Activated naive CD8-positive, alpha-beta T cell treated with anti-CD3 and anti-CD28 coated beads, Interleukin-2, amount 50 U/mL, for 24 hours (primary cell): Measurements from ENCODE around the gene NAT8L.

Experiments
- ATAC-seq: fragments of 150-1000 bp; cut with Tn5 transposase; one replicate; pipeline ENCODE4 v1.10.0; 2021
- DNase-seq: peaks from one replicate; pipeline ENCODE4 v3.0.0; 2021
- H3K27ac Mint-ChIP-seq: one replicate; pipeline ENCODE4 v1.8.0; 2021; ENCODE audit warnings: mild to moderate bottlenecking, mixed read lengths
- H3K27me3 Mint-ChIP-seq: one replicate; pipeline ENCODE4 v1.8.0; 2021; ENCODE audit warnings: mixed read lengths
- H3K36me3 Mint-ChIP-seq: one replicate; pipeline ENCODE4 v1.8.0; 2021; ENCODE audit warnings: low read depth, mixed read lengths
- H3K4me1 Mint-ChIP-seq: one replicate; pipeline ENCODE4 v1.8.0; 2021; ENCODE audit warnings: mixed read lengths
- H3K4me3 Mint-ChIP-seq: one replicate; pipeline ENCODE4 v1.8.0; 2021; ENCODE audit warnings: mild to moderate bottlenecking, moderate library complexity, mixed read lengths
- H3K9me3 Mint-ChIP-seq: one replicate; pipeline ENCODE4 v1.8.0; 2021; ENCODE audit warnings: mixed read lengths

NAT8L gene

GRCh38 chr4:2083826-2084160, 24.7 kb downstream of the NAT8L start:
- ATAC-seq, result no peak
- peaks cover 2% of the 10 kb centered on the region for H3K27me3 Mint-ChIP-seq
- H3K4me1 Mint-ChIP-seq, result no peaks in the 10 kb centered on the region
- H3K36me3 Mint-ChIP-seq, result peaks cover 2% of the 10 kb centered on the region
- H3K9me3 Mint-ChIP-seq, result no peaks in the 10 kb centered on the region
- no peak overlapping the region for H3K4me3 Mint-ChIP-seq
- H3K27ac Mint-ChIP-seq, result no peak overlapping the region
- DNase-seq, result no peak

GRCh38 chr4:2084316-2084715, 25.2 kb downstream of the NAT8L start:
- no peaks in the 10 kb centered on the region for H3K9me3 Mint-ChIP-seq
- DNase-seq (no peak), ATAC-seq (no peak)
- no peaks in the 10 kb centered on the region for H3K4me1 Mint-ChIP-seq
- H3K4me3 Mint-ChIP-seq, result no peak overlapping the region
- H3K27ac Mint-ChIP-seq, result no peak overlapping the region
- H3K36me3 Mint-ChIP-seq, result peaks cover 2% of the 10 kb centered on the region
- peaks cover 2% of the 10 kb centered on the region for H3K27me3 Mint-ChIP-seq

GRCh38 chr4:2085496-2085901, 26.4 kb downstream of the NAT8L start:
- peaks cover 2% of the 10 kb centered on the region for H3K27me3 Mint-ChIP-seq
- ATAC-seq, result no peak
- H3K27ac Mint-ChIP-seq, result no peak overlapping the region
- H3K4me1 Mint-ChIP-seq, result no peaks in the 10 kb centered on the region
- H3K9me3 Mint-ChIP-seq, result no peaks in the 10 kb centered on the region
- no peak for DNase-seq
- no peak overlapping the region for H3K4me3 Mint-ChIP-seq
- peaks cover 2% of the 10 kb centered on the region for H3K36me3 Mint-ChIP-seq

GRCh38 chr4:2087170-2087569, 28.0 kb downstream of the NAT8L start:
- ATAC-seq (no peak), DNase-seq (no peak)
- no peak overlapping the region for H3K4me3 Mint-ChIP-seq
- no peaks in the 10 kb centered on the region for H3K9me3 Mint-ChIP-seq
- peaks cover 2% of the 10 kb centered on the region for H3K36me3 Mint-ChIP-seq
- H3K27me3 Mint-ChIP-seq, result peaks cover 2% of the 10 kb centered on the region
- H3K27ac Mint-ChIP-seq, result no peak overlapping the region
- no peaks in the 10 kb centered on the region for H3K4me1 Mint-ChIP-seq

GRCh38 chr4:2089222-2089621, 30.1 kb downstream of the NAT8L start:
- Mint-ChIP-seq H3K36me3 (peaks cover 2% of the 10 kb centered on the region), H3K9me3 (no peaks in the 10 kb centered on the region), H3K4me1 (no peaks in the 10 kb centered on the region), H3K4me3 (no peak overlapping the region), H3K27me3 (peaks cover 2% of the 10 kb centered on the region), H3K27ac (no peak overlapping the region)
- DNase-seq (no peak), ATAC-seq (no peak)

GRCh38 chr4:2090642-2091041, 31.5 kb downstream of the NAT8L start:
- Mint-ChIP-seq H3K27ac (no peak overlapping the region), H3K9me3 (no peaks in the 10 kb centered on the region), H3K36me3 (peaks cover 2% of the 10 kb centered on the region), H3K4me3 (no peak overlapping the region), H3K4me1 (no peaks in the 10 kb centered on the region), H3K27me3 (peaks cover 4% of the 10 kb centered on the region)
- no peak for DNase-seq
- ATAC-seq, result no peak

GRCh38 chr4:2091990-2092668, 33.0 kb downstream of the NAT8L start:
- peaks cover 7% of the 10 kb centered on the region for H3K9me3 Mint-ChIP-seq
- no peaks in the 10 kb centered on the region for H3K4me1 Mint-ChIP-seq
- ATAC-seq (no peak), DNase-seq (no peak)
- peaks cover 2% of the 10 kb centered on the region for H3K36me3 Mint-ChIP-seq
- no peak overlapping the region for H3K27ac Mint-ChIP-seq
- H3K27me3 Mint-ChIP-seq, result peaks cover 4% of the 10 kb centered on the region
- H3K4me3 Mint-ChIP-seq, result no peak overlapping the region

GRCh38 chr4:2092669-2093053, 33.5 kb downstream of the NAT8L start:
- H3K27ac Mint-ChIP-seq, result no peak overlapping the region
- DNase-seq (no peak), ATAC-seq (no peak)
- H3K4me3 Mint-ChIP-seq, result no peak overlapping the region
- no peaks in the 10 kb centered on the region for H3K36me3 Mint-ChIP-seq
- no peaks in the 10 kb centered on the region for H3K4me1 Mint-ChIP-seq
- peaks cover 7% of the 10 kb centered on the region for H3K9me3 Mint-ChIP-seq
- peaks cover 4% of the 10 kb centered on the region for H3K27me3 Mint-ChIP-seq

- Mint-ChIP-seq H3K4me1 (no peaks in the 10 kb centered on the region), H3K9me3 (peaks cover 7% of the 10 kb centered on the region), H3K27ac (no peak overlapping the region), H3K4me3 (no peak overlapping the region), H3K27me3 (peaks cover 4% of the 10 kb centered on the region), H3K36me3 (no peaks in the 10 kb centered on the region)
- no peak for ATAC-seq
- no peak for DNase-seq
These were observed 34.1 kb downstream of the NAT8L start for GRCh38 chr4:2093265-2093664.

GRCh38 chr4:2094545-2094944, 35.4 kb downstream of the NAT8L start:
- H3K27ac Mint-ChIP-seq, result no peak overlapping the region
- no peaks in the 10 kb centered on the region for H3K36me3 Mint-ChIP-seq
- H3K9me3 Mint-ChIP-seq, result peaks cover 7% of the 10 kb centered on the region
- H3K27me3 Mint-ChIP-seq, result peaks cover 6% of the 10 kb centered on the region
- no peak for ATAC-seq
- no peaks in the 10 kb centered on the region for H3K4me1 Mint-ChIP-seq
- no peak for DNase-seq
- H3K4me3 Mint-ChIP-seq, result no peak overlapping the region

- Mint-ChIP-seq H3K27me3 (peaks cover 6% of the 10 kb centered on the region), H3K27ac (no peak overlapping the region), H3K4me1 (no peaks in the 10 kb centered on the region), H3K36me3 (no peaks in the 10 kb centered on the region), H3K9me3 (peaks cover 7% of the 10 kb centered on the region), H3K4me3 (no peak overlapping the region)
- ATAC-seq (no peak), DNase-seq (no peak)
These were observed 36.3 kb downstream of the NAT8L start for GRCh38 chr4:2095236-2096072.

GRCh38 chr4:2096073-2096609, 37.0 kb downstream of the NAT8L start:
- no peak for ATAC-seq
- Mint-ChIP-seq H3K4me3 (no peak overlapping the region), H3K9me3 (peaks cover 7% of the 10 kb centered on the region), H3K36me3 (no peaks in the 10 kb centered on the region), H3K27ac (no peak overlapping the region), H3K4me1 (no peaks in the 10 kb centered on the region), H3K27me3 (peaks cover 6% of the 10 kb centered on the region)
- no peak for DNase-seq

- H3K4me3 Mint-ChIP-seq, result no peak overlapping the region
- DNase-seq, result no peak
These were observed 42.4 kb downstream of the NAT8L start for GRCh38 chr4:2101346-2102044.

GRCh38 chr4:2102045-2102883, 43.1 kb downstream of the NAT8L start:
- ATAC-seq (no peak), DNase-seq (no peak)
- no peak overlapping the region for H3K4me3 Mint-ChIP-seq
- peaks cover 3% of the 10 kb centered on the region for H3K27me3 Mint-ChIP-seq
- peaks cover 2% of the 10 kb centered on the region for H3K4me1 Mint-ChIP-seq
- H3K27ac Mint-ChIP-seq, result no peak overlapping the region
- peaks cover 4% of the 10 kb centered on the region for H3K36me3 Mint-ChIP-seq
- peaks cover 16% of the 10 kb centered on the region for H3K9me3 Mint-ChIP-seq

More at GRCh38 chr4:2101346-2102044, 42.4 kb downstream of the NAT8L start:
- Mint-ChIP-seq H3K4me1 (peaks cover 2% of the 10 kb centered on the region), H3K27me3 (peaks cover 3% of the 10 kb centered on the region), H3K36me3 (peaks cover 4% of the 10 kb centered on the region), H3K27ac (no peak overlapping the region), H3K9me3 (peaks cover 22% of the 10 kb centered on the region)
- no peak for ATAC-seq
